Trophoblast cell (in vitro differentiated cells and primary cell): ENCODE data around the gene PROKR2. TPM values are rescaled to one million over a fixed set of nuclear protein-coding genes. Genes with fewer than 3 reads are reported as not detected.

Source experiments
- DNase-seq, 2 donors: peaks; one replicate each; pipeline ENCODE4 v3.0.0-alpha.2; 2016
- H2AFZ ChIP-seq: 2 replicates; pipeline ENCODE4 v1.6.1; 2013; ENCODE audit warnings: low read length, moderate library complexity, mild to moderate bottlenecking; ENCODE audit not compliant: insufficient read depth, poor library complexity
- H2AK5ac ChIP-seq: 2 replicates; pipeline ENCODE4 v1.6.1; 2013; ENCODE audit warnings: mild to moderate bottlenecking, low read length
- H2BK120ac ChIP-seq: 2 replicates; pipeline ENCODE4 v1.6.1; 2013; ENCODE audit warnings: low read length, mild to moderate bottlenecking, moderate library complexity; ENCODE audit not compliant: insufficient read depth, poor library complexity
- H2BK12ac ChIP-seq: 2 replicates; pipeline ENCODE4 v1.6.1; 2013; ENCODE audit warnings: mild to moderate bottlenecking, low read length, moderate library complexity
- H2BK5ac ChIP-seq: 2 replicates; pipeline ENCODE4 v1.6.1; 2013; ENCODE audit warnings: low read length, low read depth, moderate library complexity, mild to moderate bottlenecking; ENCODE audit not compliant: poor library complexity
- H3K14ac ChIP-seq: 2 replicates; pipeline ENCODE4 v1.6.1; 2013; ENCODE audit warnings: mild to moderate bottlenecking, low read length
- H3K18ac ChIP-seq: 2 replicates; pipeline ENCODE4 v1.6.1; 2013; ENCODE audit warnings: mild to moderate bottlenecking, low read length
- H3K23ac ChIP-seq: 2 replicates; pipeline ENCODE4 v1.6.1; 2013; ENCODE audit warnings: low read length
- H3K27ac ChIP-seq: 2 replicates; pipeline ENCODE4 v1.5.1; 2013; ENCODE audit warnings: low read depth, mild to moderate bottlenecking, inconsistent platforms, low read length, moderate library complexity
- H3K27me3 ChIP-seq: 2 replicates; pipeline ENCODE4 v1.6.1; 2013; ENCODE audit warnings: inconsistent platforms, mild to moderate bottlenecking, low read length, moderate library complexity; ENCODE audit not compliant: insufficient read depth
- H3K36me3 ChIP-seq, 2 experiments: 1 replicate in 1 of 2; 2 replicates in 1 of 2; pipeline ENCODE4 v1.6.1; 2013; ENCODE audit warnings: low read length in 2 of 2, mild to moderate bottlenecking in 2 of 2, moderate library complexity in 1 of 2; ENCODE audit not compliant: insufficient read depth in 2 of 2, control insufficient read depth in 1 of 2
- H3K4ac ChIP-seq: 2 replicates; pipeline ENCODE4 v1.6.1; 2013; ENCODE audit warnings: low read depth, mild to moderate bottlenecking, low read length, moderate library complexity
- H3K4me1 ChIP-seq, 2 experiments: 1 replicate in 1 of 2; 2 replicates in 1 of 2; pipeline ENCODE4 v1.6.1; 2013; ENCODE audit warnings: low read length in 2 of 2, mild to moderate bottlenecking in 2 of 2, moderate library complexity in 1 of 2; ENCODE audit not compliant: insufficient read depth in 2 of 2, control insufficient read depth in 1 of 2
- H3K4me2 ChIP-seq: 2 replicates; pipeline ENCODE4 v1.6.1; 2013; ENCODE audit warnings: inconsistent platforms, mild to moderate bottlenecking, low read length, moderate library complexity
- H3K4me3 ChIP-seq: 2 replicates; pipeline ENCODE4 v1.5.1; 2013; ENCODE audit warnings: mild to moderate bottlenecking, low read depth, low read length, inconsistent platforms
- H3K79me1 ChIP-seq: one replicate; pipeline ENCODE4 v1.6.1; 2013; ENCODE audit warnings: low read length
- H3K79me2 ChIP-seq: 2 replicates; pipeline ENCODE4 v1.6.1; 2013; ENCODE audit warnings: low read length, mild to moderate bottlenecking; ENCODE audit not compliant: control insufficient read depth, insufficient read depth, poor library complexity
- H3K9ac ChIP-seq: 2 replicates; pipeline ENCODE4 v1.6.1; 2013; ENCODE audit warnings: mild to moderate bottlenecking, low read length
- H3K9me3 ChIP-seq: 2 replicates; pipeline ENCODE4 v1.6.1; 2013; ENCODE audit warnings: low read depth, mild to moderate bottlenecking, control low read depth, inconsistent platforms, low read length; ENCODE audit not compliant: insufficient read depth
- H4K12ac ChIP-seq: 2 replicates; pipeline ENCODE4 v1.6.1; 2013; ENCODE audit warnings: low read depth, mild to moderate bottlenecking, low read length, moderate library complexity
- H4K8ac ChIP-seq: 2 replicates; pipeline ENCODE4 v1.6.1; 2013; ENCODE audit warnings: low read depth, mild to moderate bottlenecking, low read length, moderate library complexity
- H4K91ac ChIP-seq: one replicate; pipeline ENCODE4 v1.6.1; 2013; ENCODE audit warnings: low read depth, mild to moderate bottlenecking, low read length, moderate library complexity
- WGBS: extraction: QIAGEN DNeasy Blood & Tissue Kit; methylation state at CpG from one replicate; pipeline ENCODE4 v1.1.7; 2013; ENCODE audit warnings: missing lambda C conversion rate; ENCODE audit not compliant: insufficient read length, insufficient coverage; ENCODE audit errors: extremely low coverage; 5-methylcytosine and 5-hydroxymethylcytosine counted together
- polyA plus RNA-seq: library from polyadenylated mRNA; stranded (reverse); fragments of 200-250 nt; gene quantifications from 2 replicates; pipeline ENCODE4 v1.2.3, GENCODE V29; 2013

The PROKR2 gene
- 0.06 and 0.11 TPM in 2 replicates for polyA plus RNA-seq

GRCh38 chr20:5316188-5317158, at the start of gene PROKR2:
TSS of gene PROKR2 (minus strand) at chr20:5316954. CDS start at chr20:5314369, 2,585 bp downstream.
- no peak within 1 kb of the TSS for H4K91ac ChIP-seq
- peaks cover 21% of the 10 kb centered on the region for H3K9me3 ChIP-seq
- H3K4me1 ChIP-seq = peaks cover 5 to 12% of the 10 kb centered on the region in 2 experiments
- peaks cover 43% of the 10 kb centered on the region for H3K27me3 ChIP-seq
- no CpG with 5 or more reads among the region's 92 CpGs for WGBS
- no peaks in the 10 kb centered on the region for H3K36me3 ChIP-seq
- H3K9ac ChIP-seq = no peak within 1 kb of the TSS
- no peak within 1 kb of the TSS for H2BK120ac ChIP-seq
- no peak within 1 kb of the TSS for H2BK5ac ChIP-seq
- H3K79me1 ChIP-seq = no peaks in the 10 kb centered on the region
- H2AK5ac ChIP-seq = no peak within 1 kb of the TSS
- H4K8ac ChIP-seq = no peak within 1 kb of the TSS
- H3K4ac ChIP-seq = no peak within 1 kb of the TSS
- H2AFZ ChIP-seq = peak within 1 kb of the TSS; percentile 45
- no peaks in the 10 kb centered on the region for H3K79me2 ChIP-seq
- no peak within 1 kb of the TSS for H3K14ac ChIP-seq
- H3K23ac ChIP-seq = no peak within 1 kb of the TSS
- H4K12ac ChIP-seq = no peak within 1 kb of the TSS
- peak within 1 kb of the TSS; percentile 63 for H3K4me3 ChIP-seq
- peak within 1 kb of the TSS; percentile 83 for H3K4me2 ChIP-seq
- no peak within 1 kb of the TSS for H2BK12ac ChIP-seq
- H3K18ac ChIP-seq = no peak within 1 kb of the TSS
- H3K27ac ChIP-seq = no peak within 1 kb of the TSS
- DNase-seq = no peak

DNA sequence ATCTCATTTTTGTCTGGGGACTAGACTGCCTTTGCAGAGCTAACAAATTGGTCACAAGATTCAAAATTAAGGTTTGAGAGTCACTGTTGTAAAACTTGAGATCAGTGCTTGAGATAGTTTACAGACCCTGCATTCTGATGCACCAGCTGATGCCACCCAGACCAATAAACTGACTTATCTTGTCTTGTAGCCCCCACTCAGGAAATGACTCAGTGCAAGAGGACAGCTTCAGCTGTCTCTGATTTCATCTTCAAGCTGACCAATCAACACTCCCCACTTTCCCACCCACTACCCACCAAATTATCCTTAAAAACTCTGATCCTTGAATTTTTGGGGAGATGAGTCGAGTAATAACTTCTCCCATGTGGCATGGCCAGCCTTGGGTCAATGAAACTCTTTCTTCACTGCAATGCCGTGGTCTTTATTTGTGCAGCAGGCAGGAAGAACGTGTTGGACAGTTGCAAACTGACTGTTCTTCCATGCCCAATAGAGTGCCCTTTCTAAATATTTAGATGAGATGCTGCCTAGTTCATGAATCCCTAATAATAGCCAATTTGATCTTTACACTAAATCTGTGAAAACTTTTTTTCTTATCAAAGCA, 48.3 kb upstream of the PROKR2 start:
- no peak overlapping the region for H2BK5ac ChIP-seq

GRCh38 chr20:5364136-5364821, 47.5 kb upstream of the PROKR2 start:
- Histone ChIP-seq H4K12ac (no peak overlapping the region), H3K18ac (no peak overlapping the region), H3K14ac (no peak overlapping the region), H3K4ac (no peak overlapping the region), H3K23ac (no peak overlapping the region), H2AFZ (no peak overlapping the region), H2AK5ac (no peak overlapping the region), H3K79me1 (no peaks in the 10 kb centered on the region), H3K27ac (peak overlapping the region; percentile 68), H3K4me2 (no peak overlapping the region), H2BK5ac (peak overlapping the region; percentile 73), H4K91ac (no peak overlapping the region), H3K27me3 (no peaks in the 10 kb centered on the region), H4K8ac (no peak overlapping the region), H2BK12ac (peak overlapping the region; percentile 31), H3K79me2 (no peaks in the 10 kb centered on the region), H3K9me3 (peaks cover 3% of the 10 kb centered on the region), H2BK120ac (no peak overlapping the region), H3K36me3 (peaks cover 0 to 2% of the 10 kb centered on the region in 2 experiments), H3K9ac (no peak overlapping the region), H3K4me1 (peaks cover 0 to 3% of the 10 kb centered on the region in 2 experiments), H3K4me3 (no peak overlapping the region)
- WGBS = no CpG with 5 or more reads among the region's 4 CpGs
- DNase-seq = peak in 1 of 2 donors; percentile 26

More for the DNA sequence above, 48.3 kb upstream of the PROKR2 start:
- Histone ChIP-seq H3K36me3 (peaks cover 0 to 2% of the 10 kb centered on the region in 2 experiments), H4K91ac (no peak overlapping the region), H2AFZ (no peak overlapping the region), H2BK120ac (no peak overlapping the region), H3K18ac (no peak overlapping the region), H3K4me2 (no peak overlapping the region), H3K4me3 (no peak overlapping the region), H2AK5ac (no peak overlapping the region), H3K9ac (no peak overlapping the region), H3K9me3 (peaks cover 3% of the 10 kb centered on the region), H4K8ac (no peak overlapping the region), H3K4me1 (peaks cover 0 to 3% of the 10 kb centered on the region in 2 experiments), H3K27me3 (no peaks in the 10 kb centered on the region), H3K23ac (no peak overlapping the region), H3K79me1 (no peaks in the 10 kb centered on the region), H3K14ac (no peak overlapping the region), H2BK12ac (no peak overlapping the region), H3K27ac (no peak overlapping the region), H4K12ac (no peak overlapping the region), H3K4ac (no peak overlapping the region), H3K79me2 (no peaks in the 10 kb centered on the region)
- DNase-seq = no peak
- WGBS = no CpG with 5 or more reads among the region's 3 CpGs

DNA sequence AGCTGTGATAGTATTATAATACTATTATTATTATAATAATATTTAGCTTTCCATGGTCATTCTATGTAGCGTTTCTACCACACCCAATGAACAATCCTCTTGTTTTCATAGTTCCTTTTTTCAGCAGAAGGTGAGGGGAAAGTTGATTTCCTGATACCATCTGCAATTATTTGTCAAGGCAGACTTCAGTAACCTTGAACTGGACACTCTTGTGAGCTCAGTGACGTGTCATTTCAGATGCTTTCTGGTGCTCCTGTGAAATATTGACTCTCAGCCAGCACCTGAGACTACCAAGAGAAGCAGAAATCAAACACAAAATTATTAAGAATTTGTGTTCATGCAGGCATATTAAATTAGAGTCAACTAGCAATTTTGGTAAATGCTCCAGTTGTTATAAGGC, 46.0 kb upstream of the PROKR2 start:
- Histone ChIP-seq H3K14ac (no peak overlapping the region), H3K4ac (no peak overlapping the region), H3K23ac (no peak overlapping the region), H3K36me3 (peaks cover 0 to 2% of the 10 kb centered on the region in 2 experiments), H3K4me2 (no peak overlapping the region), H4K8ac (no peak overlapping the region), H3K27me3 (no peaks in the 10 kb centered on the region), H3K9ac (no peak overlapping the region), H3K79me2 (no peaks in the 10 kb centered on the region), H3K4me3 (no peak overlapping the region), H2AK5ac (no peak overlapping the region), H4K12ac (no peak overlapping the region), H2BK12ac (no peak overlapping the region), H3K18ac (no peak overlapping the region), H2BK120ac (no peak overlapping the region), H3K9me3 (peaks cover 3% of the 10 kb centered on the region), H4K91ac (no peak overlapping the region), H2AFZ (no peak overlapping the region), H2BK5ac (no peak overlapping the region), H3K27ac (no peak overlapping the region), H3K4me1 (peaks cover 0 to 3% of the 10 kb centered on the region in 2 experiments), H3K79me1 (no peaks in the 10 kb centered on the region)
- no CpG with 5 or more reads among the region's 2 CpGs for WGBS
- no peak for DNase-seq
